ENCODE results near the gene DRC1. TPM values are rescaled to one million over a fixed set of nuclear protein-coding genes. Genes with fewer than 3 reads are reported as not detected.

The DRC1 gene
- total RNA-seq, 1 donor, result not detected

DNA sequence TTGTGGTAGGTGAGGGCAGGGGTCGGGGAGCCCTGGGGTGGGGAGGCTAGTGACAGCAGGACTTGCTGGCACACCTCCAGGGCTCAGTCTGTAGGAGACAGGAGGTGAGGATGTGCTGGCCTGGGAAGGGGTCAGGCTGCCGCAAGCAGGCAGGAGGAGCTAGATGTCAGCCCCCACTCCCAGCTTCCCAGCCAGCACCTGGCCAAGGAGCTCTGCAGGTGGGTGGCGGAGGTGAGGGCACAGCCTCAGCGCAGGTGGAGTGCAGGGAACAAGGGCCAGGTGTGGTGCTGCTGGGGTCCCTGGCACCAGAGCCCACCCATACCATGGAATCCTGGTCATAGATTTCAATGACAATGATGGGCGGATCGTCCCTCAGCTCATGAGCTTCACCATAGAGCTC lies 73.3 kb downstream of the DRC1 start:
- no peak for DNase-seq (ENCODE audit: low read depth in 2 of 3, low spot score in 2 of 3)

- no peak for DNase-seq (ENCODE audit: low read depth in 2 of 3, low spot score in 2 of 3)
Measured at GRCh38 chr2:26475832-26476501, 74.2 kb downstream of the DRC1 start.

GRCh38 chr2:26477126-26477910 lies 75.6 kb downstream of the DRC1 start:
- DNase-seq (ENCODE audit: low read depth in 2 of 3, low spot score in 2 of 3), result no peak

DNA sequence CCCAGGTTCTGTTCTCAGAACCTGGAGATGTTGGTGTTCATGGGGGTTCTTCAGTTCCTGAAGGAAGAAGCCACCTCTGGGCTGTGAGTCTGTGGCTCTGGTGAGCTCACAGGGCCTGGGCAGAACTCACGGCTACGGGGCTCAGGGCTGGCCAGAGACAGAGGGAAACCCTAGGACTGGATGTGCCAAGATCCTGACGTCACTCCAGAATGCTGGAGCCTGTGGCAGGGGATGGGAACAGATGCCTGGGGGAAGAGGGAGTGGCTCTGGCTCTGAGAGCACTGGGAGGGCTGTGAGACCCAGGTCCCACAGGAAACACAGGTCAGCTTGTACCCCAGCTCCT lies 76.2 kb downstream of the DRC1 start, which contains the start of gene OTOF:
TSS of gene OTOF (minus strand) at position 214 of the 343 bp plus-strand sequence.
- DNase-seq (ENCODE audit: low read depth in 2 of 3, low spot score in 2 of 3), result no peak

GRCh38 chr2:26478366-26478765 lies 76.6 kb downstream of the DRC1 start:
- no peak for DNase-seq (ENCODE audit: low read depth in 2 of 3, low spot score in 2 of 3)

- no peak for DNase-seq (ENCODE audit: low read depth in 2 of 3, low spot score in 2 of 3)
Measured at GRCh38 chr2:26479131-26479788, 77.5 kb downstream of the DRC1 start.

DNA sequence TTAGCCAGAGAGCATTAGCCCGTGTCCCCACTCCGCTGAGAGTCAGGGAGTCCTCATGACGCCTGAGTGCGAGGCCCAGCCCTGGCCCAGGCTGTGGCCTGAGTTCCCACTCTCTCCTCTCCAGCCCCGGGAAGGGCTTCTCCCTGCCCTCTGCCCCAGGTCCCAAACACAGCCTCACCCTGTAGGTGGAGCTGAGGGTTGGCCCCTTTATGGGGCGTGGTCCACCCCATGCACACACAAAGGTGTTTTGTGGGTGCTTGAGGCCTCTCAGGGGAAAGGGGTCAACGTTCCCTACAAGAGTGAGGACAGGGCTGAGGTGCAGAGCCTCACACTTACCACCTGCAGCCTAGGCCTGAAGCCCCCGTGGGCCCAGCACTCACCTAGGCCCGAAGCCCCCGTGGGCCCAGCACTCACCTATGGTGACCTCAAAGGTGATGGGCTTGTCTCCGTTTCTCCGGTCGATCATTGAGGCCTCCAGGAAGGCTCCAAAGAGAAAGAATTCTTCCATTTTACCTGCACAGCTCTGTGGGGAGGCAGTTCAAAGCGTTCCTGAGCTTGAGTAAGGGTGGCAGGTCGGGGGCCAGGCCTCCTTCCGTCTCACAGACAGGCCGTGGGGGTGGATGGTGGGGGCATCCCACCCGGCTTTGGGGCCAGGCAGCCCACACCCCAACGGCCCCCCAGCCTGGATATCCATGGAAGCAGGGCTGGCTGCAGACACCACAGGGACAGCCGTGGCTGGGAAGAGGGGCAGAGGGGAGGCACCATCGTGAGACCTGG lies 78.3 kb downstream of the DRC1 start:
- DNase-seq (ENCODE audit: low read depth in 2 of 3, low spot score in 2 of 3), result no peak

DNA sequence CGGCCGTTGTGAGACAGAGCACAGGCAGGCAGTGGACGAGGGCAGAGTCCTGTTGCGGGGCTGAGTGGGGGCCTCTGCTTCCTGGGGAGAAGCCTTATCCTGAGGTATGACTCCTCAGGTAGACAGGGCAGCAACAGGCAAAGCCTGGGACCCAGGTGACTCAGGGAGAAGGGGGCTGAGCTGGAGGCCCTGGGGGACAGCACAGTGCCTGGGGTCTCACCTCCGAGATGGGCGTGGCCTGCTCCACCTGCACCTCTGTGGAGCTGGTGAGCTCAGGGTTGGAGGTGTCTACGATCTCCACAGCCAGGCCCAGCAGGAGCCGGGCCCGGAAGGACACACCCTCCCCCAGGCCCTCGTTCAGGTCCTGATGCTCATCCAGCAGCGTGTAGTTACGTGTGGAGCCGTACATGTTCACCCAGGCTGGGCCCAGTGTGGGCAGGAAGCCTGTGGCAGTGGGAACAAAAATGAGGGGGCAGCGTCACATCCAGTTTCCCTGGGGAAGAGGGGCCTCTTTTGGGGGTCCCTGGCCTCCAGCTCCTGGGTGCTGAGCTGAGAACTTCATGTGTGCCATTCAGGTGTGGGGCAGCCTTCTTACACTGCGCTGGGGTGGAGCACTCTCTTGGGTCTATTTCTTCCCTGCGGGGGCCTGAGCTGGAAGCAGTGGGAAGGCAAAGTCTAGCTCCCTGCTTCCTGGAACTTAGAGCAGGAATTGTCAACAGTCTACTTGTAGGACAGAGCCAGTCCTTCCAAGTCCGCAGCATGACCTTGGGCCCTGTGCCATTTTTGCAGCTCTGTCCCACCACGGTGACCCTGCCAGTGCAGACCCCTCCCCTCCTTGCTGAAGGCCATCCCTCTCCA lies 79.1 kb downstream of the DRC1 start:
- DNase-seq (ENCODE audit: low read depth in 2 of 3, low spot score in 2 of 3), result no peak

DNA sequence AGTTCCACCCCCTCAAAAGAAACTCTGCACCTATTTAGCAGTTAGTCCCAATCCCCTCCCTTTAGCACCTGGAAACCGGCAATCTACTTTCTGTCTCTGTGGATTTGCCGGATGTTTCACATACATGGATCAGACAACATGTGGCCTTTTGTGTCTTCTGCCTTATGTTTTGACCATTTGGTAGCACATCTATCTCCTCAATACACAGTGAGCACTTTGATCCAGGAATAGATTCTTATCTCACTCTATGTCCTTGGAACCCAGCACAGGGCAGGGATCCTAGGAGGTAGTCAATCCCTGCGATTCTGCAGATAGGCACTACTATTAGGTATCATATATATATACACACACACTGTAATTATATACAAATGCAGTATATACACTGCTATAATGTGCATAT lies 80.0 kb downstream of the DRC1 start:
- no peak for DNase-seq (ENCODE audit: low read depth in 2 of 3, low spot score in 2 of 3)

DNA sequence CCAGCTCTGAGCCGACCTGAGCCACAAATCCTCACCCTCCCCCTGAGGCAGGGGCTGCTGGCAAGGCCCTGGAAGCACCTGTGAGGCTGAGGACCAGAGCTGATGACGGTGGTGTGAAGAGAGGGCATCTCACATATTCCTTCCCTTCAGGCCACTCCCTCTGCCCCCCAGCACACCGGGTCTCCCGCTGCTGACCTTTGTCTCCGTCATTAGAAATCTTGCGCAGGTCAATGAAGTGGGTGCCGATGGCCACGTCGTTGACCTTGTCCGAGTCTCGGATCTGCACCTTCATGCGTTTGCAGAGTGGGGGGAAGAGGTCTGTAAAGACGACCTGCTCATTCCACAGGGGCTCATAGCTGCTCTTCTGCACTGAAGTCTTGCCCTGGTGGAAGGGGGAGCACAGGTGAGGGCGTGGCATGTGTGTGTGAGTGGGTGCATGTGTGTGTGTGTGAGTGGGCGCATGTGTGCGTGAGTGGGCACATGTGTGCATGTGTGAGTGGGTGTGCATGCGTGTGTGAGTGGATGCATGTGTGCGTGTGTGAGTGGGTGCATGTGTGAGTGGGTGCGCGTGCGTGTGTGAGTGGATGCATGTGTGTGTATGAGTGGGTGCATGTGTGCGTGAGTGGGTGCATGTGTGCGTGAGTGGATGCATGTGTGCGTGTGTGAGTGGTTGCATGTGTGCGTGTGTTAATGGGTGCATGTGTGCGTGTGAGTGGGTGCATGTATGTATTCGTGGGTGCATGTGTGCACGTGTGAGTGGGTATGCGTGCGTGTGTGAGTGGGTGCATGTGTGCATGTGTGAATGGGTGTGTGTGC lies 80.7 kb downstream of the DRC1 start:
- DNase-seq (ENCODE audit: low read depth in 2 of 3, low spot score in 2 of 3), result no peak

DNA sequence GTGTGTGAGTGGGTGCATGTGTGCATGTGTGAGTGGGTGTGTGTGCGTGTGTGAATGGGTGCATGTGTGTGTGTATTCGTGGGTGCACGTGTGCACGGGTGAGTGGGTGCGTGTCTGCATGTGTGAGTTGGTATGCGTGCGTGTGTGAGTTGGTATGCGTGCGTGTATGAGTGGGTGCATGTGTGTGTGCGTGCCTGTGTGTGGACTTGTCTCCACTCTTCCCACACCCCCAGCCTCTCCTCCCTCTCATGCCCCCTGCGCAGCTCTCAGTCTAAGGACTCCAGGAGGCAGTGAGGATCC lies 81.3 kb downstream of the DRC1 start:
- no peak for DNase-seq (ENCODE audit: low read depth in 2 of 3, low spot score in 2 of 3)

- no peak for DNase-seq (ENCODE audit: low read depth in 2 of 3, low spot score in 2 of 3)
Measured at GRCh38 chr2:26483516-26483915, 81.8 kb downstream of the DRC1 start.

DNA sequence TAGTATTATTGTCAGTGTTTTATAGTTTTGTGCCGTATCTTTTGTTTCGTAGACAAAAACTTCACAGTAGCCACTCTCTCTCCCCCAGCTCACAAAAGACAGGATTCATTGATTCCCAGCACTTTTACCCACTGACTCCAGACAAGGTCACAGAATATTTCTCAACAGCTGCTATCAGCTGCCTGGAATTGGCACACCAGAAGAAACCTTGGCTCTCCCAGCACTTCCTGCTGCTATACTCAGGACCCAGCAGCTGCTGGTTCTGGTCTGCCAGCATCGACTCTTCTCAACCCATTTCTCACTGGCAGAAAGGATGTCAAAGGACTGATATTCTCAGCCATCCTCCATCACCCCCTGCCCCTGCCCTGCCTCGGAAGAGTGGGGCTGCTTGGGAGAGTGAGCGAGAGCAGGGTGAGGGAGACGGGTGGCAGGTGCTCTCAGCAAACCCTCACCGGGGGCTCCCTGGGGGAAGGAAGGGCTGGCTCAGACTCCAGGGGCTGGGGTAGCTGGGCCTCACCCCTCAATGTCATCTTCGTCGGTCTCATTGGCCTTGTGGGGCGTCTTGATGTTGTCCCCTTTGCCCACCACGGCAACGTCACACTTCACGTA lies 82.3 kb downstream of the DRC1 start:
- DNase-seq (ENCODE audit: low read depth in 2 of 3, low spot score in 2 of 3), result no peak

DNA sequence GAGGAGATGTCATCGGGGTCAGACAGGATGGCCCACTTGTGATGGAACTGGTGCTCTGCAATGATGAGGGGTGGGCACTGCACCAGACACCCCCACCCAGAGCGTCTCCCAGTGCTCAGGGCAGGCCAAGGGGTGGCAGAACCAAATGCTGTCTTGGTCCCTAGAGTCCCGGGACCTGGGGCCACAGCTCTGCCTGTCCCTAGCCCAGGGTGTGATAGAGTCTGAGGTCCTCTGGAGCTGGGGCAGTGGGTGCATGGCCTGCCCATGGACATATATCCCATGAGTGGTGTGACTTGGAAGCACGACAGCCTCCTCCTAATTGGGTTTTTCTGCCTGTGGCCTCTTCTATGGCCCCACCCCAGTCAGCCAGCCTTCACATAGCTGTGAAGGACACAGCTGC lies 82.9 kb downstream of the DRC1 start:
- no peak for DNase-seq (ENCODE audit: low read depth in 2 of 3, low spot score in 2 of 3)

DNA sequence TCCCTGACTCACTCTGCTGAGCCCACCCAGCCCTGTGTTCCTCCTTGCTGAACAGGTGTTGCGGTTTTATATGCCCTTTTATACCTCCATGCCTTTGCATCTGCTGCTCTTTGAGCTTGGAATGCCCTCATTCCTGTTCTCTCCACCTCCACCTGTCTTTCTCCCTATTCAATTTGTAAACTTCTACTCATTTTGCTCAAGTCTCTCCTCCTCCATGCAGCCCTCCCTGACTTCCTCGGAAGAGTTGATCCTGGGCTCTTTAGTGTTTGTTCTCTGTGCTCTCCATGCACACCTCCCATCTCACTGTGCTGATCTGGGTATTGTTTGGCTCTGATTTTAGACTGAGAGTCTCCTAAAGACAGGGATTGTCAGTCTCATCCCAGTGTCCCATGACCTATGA lies 83.4 kb downstream of the DRC1 start:
- no peak for DNase-seq (ENCODE audit: low read depth in 2 of 3, low spot score in 2 of 3)

DNA sequence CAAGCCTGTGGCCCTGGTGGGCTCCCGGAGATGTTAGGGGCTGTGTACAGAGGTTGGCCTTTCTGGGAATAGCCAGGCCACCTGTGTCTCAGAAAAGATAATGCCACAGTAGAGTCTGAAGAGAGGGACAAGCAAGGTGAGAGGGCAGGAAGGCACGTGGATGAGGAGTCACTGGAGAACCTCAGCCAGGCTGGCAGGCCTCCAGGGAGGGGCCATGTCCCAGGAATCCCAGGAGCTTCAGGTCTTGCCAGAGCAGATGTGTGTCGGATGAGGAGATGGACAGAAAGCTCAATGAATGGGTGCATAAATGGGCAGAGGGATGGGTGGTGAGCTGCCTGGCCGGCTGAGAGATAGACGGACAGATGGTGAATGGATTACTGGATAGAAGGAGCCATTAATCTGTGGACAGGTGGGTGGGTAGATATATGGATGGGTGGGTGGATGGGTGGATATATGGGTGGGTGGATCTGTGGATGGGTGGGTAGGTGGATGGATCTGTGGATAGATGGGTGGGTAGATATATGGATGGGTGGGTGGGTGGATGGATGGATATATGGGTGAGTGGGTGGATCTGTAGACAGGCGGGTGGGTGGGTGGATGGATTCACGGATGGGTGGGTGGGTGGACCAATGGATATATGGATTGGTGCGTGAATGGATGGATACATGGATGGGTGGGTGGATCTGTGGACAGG lies 84.2 kb downstream of the DRC1 start:
- DNase-seq (ENCODE audit: low read depth in 2 of 3, low spot score in 2 of 3), result no peak

DNA sequence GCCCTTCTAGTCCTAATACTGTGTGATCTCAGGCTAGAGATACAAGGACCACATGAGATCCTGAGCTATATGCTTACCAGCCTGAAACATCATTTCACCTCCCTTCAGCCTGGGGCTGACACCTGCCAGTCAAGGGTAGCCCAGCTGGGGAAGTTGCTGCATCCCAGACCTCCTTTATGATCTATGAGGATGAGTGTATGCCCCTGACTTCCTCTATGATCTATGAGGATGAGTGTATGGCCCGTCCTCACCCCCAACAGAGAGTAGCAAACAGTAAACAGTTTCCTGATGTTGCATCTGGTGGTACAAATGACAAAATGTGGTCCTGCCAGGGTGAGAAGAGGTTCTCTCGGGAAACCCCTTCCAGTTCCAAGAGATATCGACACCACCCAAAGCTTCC lies 85.1 kb downstream of the DRC1 start:
- no peak for DNase-seq (ENCODE audit: low read depth in 2 of 3, low spot score in 2 of 3)

GRCh38 chr2:26487192-26487591 lies 85.5 kb downstream of the DRC1 start:
- DNase-seq (ENCODE audit: low read depth in 2 of 3, low spot score in 2 of 3), result no peak

All from hematopoietic multipotent progenitor cell (in vitro differentiated cells).